CD14-positive monocyte (primary cell): Measurements from ENCODE around the gene GASK1A. TPM values are rescaled to one million over a fixed set of nuclear protein-coding genes. Genes with fewer than 3 reads are reported as not detected.

Experiments
- DNase-seq, 3 donors: peaks; one replicate each; pipeline ENCODE4 v3.0.0-alpha.2; 2011 to 2022
- H2AFZ ChIP-seq: 2 replicates; pipeline ENCODE4 v1.6.0; 2012; ENCODE audit warnings: mild to moderate bottlenecking, low read depth, low read length, inconsistent platforms; ENCODE audit not compliant: insufficient read depth, poor library complexity, severe bottlenecking
- H3K27ac ChIP-seq, 2 donors: 1 replicate in 1 of 2; 2 replicates in 1 of 2; pipeline ENCODE4 v1.5.1; 2012 to 2013; ENCODE audit warnings: low read length in 2 of 2, control low read depth in 1 of 2, inconsistent platforms in 1 of 2, low read depth in 1 of 2, mild to moderate bottlenecking in 1 of 2
- H3K27me3 ChIP-seq, 2 donors: one replicate each; pipeline versions ENCODE4 v1.6.0 to v1.6.1; 2011 to 2013; ENCODE audit warnings: low read length in 2 of 2; ENCODE audit not compliant: control insufficient read depth in 2 of 2, insufficient read depth in 2 of 2
- H3K36me3 ChIP-seq, 2 donors: replicated peaks in 1 of 2; 1 replicate in 1 of 2; 2 replicates in 1 of 2; pipeline versions ENCODE4 v1.5.1 to v1.6.1; 2012 to 2013; ENCODE audit warnings: low read length in 2 of 2, control low read depth in 1 of 2, inconsistent platforms in 1 of 2, mild to moderate bottlenecking in 1 of 2; ENCODE audit not compliant: insufficient read depth in 2 of 2, control insufficient read depth in 1 of 2
- H3K4me1 ChIP-seq, 2 donors: 1 replicate in 1 of 2; 2 replicates in 1 of 2; pipeline versions ENCODE4 v1.5.1 to v1.6.1; 2012 to 2013; ENCODE audit warnings: low read length in 2 of 2, control low read depth in 1 of 2, inconsistent platforms in 1 of 2, mild to moderate bottlenecking in 1 of 2, moderate library complexity in 1 of 2; ENCODE audit not compliant: insufficient read depth in 2 of 2, control insufficient read depth in 1 of 2
- H3K4me2 ChIP-seq: replicated peaks from 2 replicates; pipeline ENCODE3; 2012; ENCODE audit warnings: low read length, moderate library complexity, mild to moderate bottlenecking; ENCODE audit not compliant: poor library complexity, severe bottlenecking; ENCODE audit errors: extremely low read depth
- H3K4me3 ChIP-seq, 3 experiments: fragments of 200-600 bp in 1 of 3; sonication (generic) in 1 of 3; replicated peaks in 1 of 3; 1 replicate in 2 of 3; 2 replicates in 1 of 3; pipeline ENCODE4 v1.5.1; 2011 to 2013; ENCODE audit warnings: low read length in 3 of 3, mild to moderate bottlenecking in 3 of 3, control low read depth in 2 of 3, low read depth in 2 of 3, inconsistent platforms in 1 of 3, moderate library complexity in 1 of 3
- H3K79me2 ChIP-seq: 2 replicates; pipeline ENCODE4 v1.6.0; 2012; ENCODE audit warnings: mild to moderate bottlenecking, control low read depth, inconsistent platforms, low read length, moderate library complexity; ENCODE audit not compliant: insufficient read depth
- H3K9ac ChIP-seq: 2 replicates; pipeline ENCODE4 v1.6.0; 2017; ENCODE audit warnings: low read length, mild to moderate bottlenecking; ENCODE audit not compliant: insufficient read depth, poor library complexity, severe bottlenecking
- H3K9me3 ChIP-seq, 2 donors: replicated peaks in 1 of 2; 1 replicate in 1 of 2; 2 replicates in 1 of 2; pipeline versions ENCODE4 v1.5.1 to v1.6.1; 2012 to 2013; ENCODE audit warnings: low read length in 2 of 2, control low read depth in 1 of 2; ENCODE audit not compliant: control insufficient read depth in 1 of 2, insufficient read depth in 1 of 2
- H4K20me1 ChIP-seq: 2 replicates; pipeline ENCODE4 v1.6.0; 2012; ENCODE audit warnings: mild to moderate bottlenecking, low read length, control low read depth, moderate library complexity; ENCODE audit not compliant: insufficient read depth
- H3K27ac Mint-ChIP-seq, 7 donors: one replicate each; pipeline ENCODE4 v1.8.0; 2020; ENCODE audit warnings: mild to moderate bottlenecking in 7 of 7, mixed read lengths in 7 of 7, moderate library complexity in 6 of 7, inconsistent platforms in 2 of 7
- H3K27me3 Mint-ChIP-seq, 3 donors: one replicate each; pipeline ENCODE4 v1.8.0; 2021 to 2022; ENCODE audit warnings: low read depth in 3 of 3, mild to moderate bottlenecking in 3 of 3, mixed read lengths in 3 of 3, moderate library complexity in 3 of 3, inconsistent platforms in 1 of 3
- H3K36me3 Mint-ChIP-seq, 2 donors: one replicate each; pipeline ENCODE4 v1.8.0; 2020; ENCODE audit warnings: mixed read lengths in 2 of 2, inconsistent platforms in 1 of 2, mild to moderate bottlenecking in 1 of 2
- H3K4me1 Mint-ChIP-seq: one replicate; pipeline ENCODE4 v1.8.0; 2020; ENCODE audit warnings: mild to moderate bottlenecking, mixed read lengths
- H3K4me3 Mint-ChIP-seq, 2 donors: one replicate each; pipeline ENCODE4 v1.8.0; 2020; ENCODE audit warnings: mild to moderate bottlenecking in 2 of 2, mixed read lengths in 2 of 2, moderate library complexity in 1 of 2
- H3K9me3 Mint-ChIP-seq, 7 donors: one replicate each; pipeline ENCODE4 v1.8.0; 2020 to 2022; ENCODE audit warnings: mixed read lengths in 7 of 7, mild to moderate bottlenecking in 6 of 7, moderate library complexity in 6 of 7, inconsistent platforms in 2 of 7
- CTCF ChIP-seq: fragments of 200-600 bp; IDR thresholded peaks from one replicate; pipeline ENCODE4 v1.8.0; 2022; ENCODE audit warnings: antibody characterized with exemption, mild to moderate bottlenecking
- WGBS: methylation state at CpG from one replicate; pipeline ENCODE4 v1.1.5; 2013; ENCODE audit warnings: missing lambda C conversion rate; ENCODE audit not compliant: insufficient coverage; 5-methylcytosine and 5-hydroxymethylcytosine counted together
- intact Hi-C, 2 donors: fragments of 100-400 bp; cut with micrococcal nuclease; formaldehyde crosslinking; loops; one replicate each; pipeline versions ENCODE4 v1.15.0 to v1.15.1; 2023
- polyA plus RNA-seq, 3 donors: library from polyadenylated mRNA; depleted of rRNA in 1 of 3; unstranded in 2 of 3; stranded (reverse) in 1 of 3; fragments of 300-500 nt in 2 of 3; fragments of >200 nt in 1 of 3; fragmentation: Illumina TruSeq in 2 of 3; gene quantifications; 1 replicate in 2 of 3; 2 replicates in 1 of 3; pipeline ENCODE4 v1.2.3, GENCODE V29; 2012 to 2021

The GASK1A gene
- polyA plus RNA-seq, 3 donors, result 0.13 TPM; not detected in 2

GRCh38 chr3:42942693-42943092 is 36.4 kb upstream of the GASK1A start:
- H4K20me1 ChIP-seq, result no peaks in the 10 kb centered on the region
- Mint-ChIP-seq H3K36me3 (no peaks in the 10 kb centered on the region), H3K27ac (no peak overlapping the region), H3K27me3 (peaks cover 0 to 1% (median 0%) of the 10 kb centered on the region in 3 donors), H3K9me3 (peaks cover 0 to 2% (median 0%) of the 10 kb centered on the region in 7 donors), H3K4me3 (no peak overlapping the region), H3K4me1 (no peaks in the 10 kb centered on the region)
- no peak overlapping the region for H2AFZ ChIP-seq
- H3K27ac ChIP-seq, result no peak overlapping the region
- H3K4me1 ChIP-seq, result no peaks in the 10 kb centered on the region
- no CpG with 5 or more reads among the region's 1 CpG for WGBS
- no peaks in the 10 kb centered on the region for H3K27me3 ChIP-seq
- H3K4me3 ChIP-seq, result no peak overlapping the region
- no peaks in the 10 kb centered on the region for H3K36me3 ChIP-seq
- TF ChIP-seq CTCF, result no peak
- intact Hi-C loops, result no loop called here
- no peak for DNase-seq
- no peak overlapping the region for H3K4me2 ChIP-seq
- no peaks in the 10 kb centered on the region for H3K79me2 ChIP-seq
- H3K9me3 ChIP-seq, result no peaks in the 10 kb centered on the region
- no peak overlapping the region for H3K9ac ChIP-seq

DNA sequence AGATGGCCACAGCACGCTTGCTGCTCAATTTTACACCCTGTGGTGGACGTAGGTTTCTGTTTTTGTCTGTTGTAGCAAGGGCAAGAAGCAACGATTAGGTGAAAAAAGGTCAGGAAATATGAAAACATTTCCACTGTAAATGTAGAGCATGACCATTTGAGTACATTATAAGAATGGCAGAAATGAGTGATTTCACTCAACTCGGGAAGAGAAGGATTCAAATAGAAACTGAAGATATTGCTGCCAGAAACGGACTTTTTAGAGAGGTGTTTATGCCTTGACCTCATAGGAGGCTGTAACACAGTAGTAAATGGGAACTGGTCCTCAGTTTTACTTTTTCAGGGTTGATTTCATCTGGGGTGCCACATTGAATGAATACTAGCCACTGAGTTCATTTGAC is 33.1 kb upstream of the GASK1A start:
- Mint-ChIP-seq H3K27ac (no peak overlapping the region), H3K9me3 (peaks cover 0 to 5% (median 0%) of the 10 kb centered on the region in 7 donors), H3K36me3 (no peaks in the 10 kb centered on the region), H3K4me1 (no peaks in the 10 kb centered on the region), H3K27me3 (peaks cover 0 to 1% (median 0%) of the 10 kb centered on the region in 3 donors), H3K4me3 (no peak overlapping the region)
- Histone ChIP-seq H2AFZ (no peak overlapping the region), H3K4me3 (no peak overlapping the region), H3K27me3 (no peaks in the 10 kb centered on the region), H4K20me1 (no peaks in the 10 kb centered on the region), H3K79me2 (no peaks in the 10 kb centered on the region), H3K27ac (no peak overlapping the region), H3K9ac (no peak overlapping the region), H3K36me3 (no peaks in the 10 kb centered on the region), H3K4me1 (no peaks in the 10 kb centered on the region), H3K9me3 (no peaks in the 10 kb centered on the region), H3K4me2 (no peak overlapping the region)
- 88% methylated on average over 5 of the region's 5 CpGs for WGBS
- TF ChIP-seq CTCF, result no peak
- intact Hi-C loops, result no loop called here
- no peak for DNase-seq
